Upper lobe of left lung (tissue), 6 donors: ENCODE results near the gene MARS1. TPM values are rescaled to one million over a fixed set of nuclear protein-coding genes. Genes with fewer than 3 reads are reported as not detected.

Source experiments
- ATAC-seq, 2 donors: fragments of 200-7000 bp; cut with Tn5 transposase; one replicate each; pipeline ENCODE4 v1.9.1; 2022; ENCODE audit warnings: mild to moderate bottlenecking in 2 of 2, moderate library complexity in 2 of 2; ENCODE audit not compliant: low FRiP score in 2 of 2
- DNase-seq, 2 donors: peaks; one replicate each; pipeline ENCODE4 v3.0.0-alpha.2; 2019 to 2020
- H3K27ac ChIP-seq, 4 donors: fragments of 200-600 bp; sonication (generic); one replicate each; pipeline ENCODE4 v1.5.1; 2016 to 2019
- H3K27me3 ChIP-seq, 4 donors: fragments of 200-600 bp; sonication (generic); one replicate each; pipeline ENCODE4 v1.5.1; 2017 to 2019
- H3K36me3 ChIP-seq, 4 donors: fragments of 200-600 bp; sonication (generic); one replicate each; pipeline ENCODE4 v1.5.1; 2016 to 2019
- H3K4me1 ChIP-seq, 4 donors: fragments of 200-600 bp; sonication (generic); one replicate each; pipeline ENCODE4 v1.5.1; 2018 to 2019
- H3K4me3 ChIP-seq, 4 donors: fragments of 200-600 bp; sonication (generic); one replicate each; pipeline ENCODE4 v1.5.1; 2017 to 2019; ENCODE audit warnings: mild to moderate bottlenecking in 2 of 4, moderate library complexity in 1 of 4
- H3K9me3 ChIP-seq, 4 donors: fragments of 200-600 bp; sonication (generic); one replicate each; pipeline ENCODE4 v1.5.1; 2018 to 2019
- CTCF ChIP-seq, 6 experiments: fragments of 450-650 bp in 4 of 6; fragments of 200-600 bp in 2 of 6; sonication (generic) in 2 of 6; IDR thresholded peaks; one replicate each; pipeline ENCODE4 v1.5.1; 2016 to 2019; ENCODE audit warnings: antibody characterized with exemption in 6 of 6
- EP300 ChIP-seq, 4 donors: sonication (generic); formaldehyde crosslinking; IDR thresholded peaks; one replicate each; pipeline ENCODE4 v1.5.1; 2017; ENCODE audit warnings: antibody characterized with exemption in 4 of 4, control low read depth in 2 of 4
- POLR2A ChIP-seq, 4 donors: fragments of 450-650 bp; IDR thresholded peaks; one replicate each; pipeline ENCODE4 v1.5.1; 2016 to 2017; ENCODE audit warnings: antibody characterized with exemption in 4 of 4, mild to moderate bottlenecking in 2 of 4
- POLR2AphosphoS5 ChIP-seq, 2 donors: sonication (generic); formaldehyde crosslinking; IDR thresholded peaks; one replicate each; pipeline ENCODE4 v1.5.1; 2017; ENCODE audit warnings: antibody characterized with exemption in 2 of 2
- WGBS, 2 donors: methylation state at CpG; one replicate each; pipeline ENCODE4 v1.1.5; 2017 to 2018; 5-methylcytosine and 5-hydroxymethylcytosine counted together
- total RNA-seq, 6 donors: library from RNA; depleted of rRNA in 4 of 6; stranded (reverse); fragments of >200 nt in 4 of 6; gene quantifications; one replicate each; pipeline versions ENCODE4 v1.1.0 to v1.2.1, GENCODE V29; 2016 to 2021
- donor health status: DM: no; HTN: no; CAD: no; lungs with moderate emphysema.
- donor health status: DM: no; HTN: yes; CAD: no; lungs with severe emphysema.

MARS1 gene
- total RNA-seq, 6 donors from 2014 or later: 73.9 to 189 (median 101) TPM

- peaks cover 0 to 1% (median 0%) of the 10 kb centered on the region in 4 donors for H3K4me1 ChIP-seq
- ATAC-seq: no peak
- H3K27ac ChIP-seq: no peak overlapping the region
- no peaks in the 10 kb centered on the region for H3K27me3 ChIP-seq
- H3K4me3 ChIP-seq: no peak overlapping the region
- H3K36me3 ChIP-seq: peaks cover 0 to 14% (median 0%) of the 10 kb centered on the region in 4 donors
- TF ChIP-seq CTCF (IDR thresholded peaks at IDR 0.05) (no peak), POLR2A (IDR thresholded peaks at IDR 0.05) (no peak)
- H3K9me3 ChIP-seq: no peaks in the 10 kb centered on the region
- no peak for DNase-seq
- WGBS, 2 donors: 79 to 85% methylated on average over 11 of the region's 11 CpGs
These were observed 20.0 kb upstream of the MARS1 start for GRCh38 chr12:57467915-57468314.

GRCh38 chr12:57469296-57470164, 18.3 kb upstream of the MARS1 start:
- H3K27ac ChIP-seq: no peak overlapping the region
- H3K27me3 ChIP-seq: peaks cover 0 to 3% (median 0%) of the 10 kb centered on the region in 4 donors
- H3K4me1 ChIP-seq: peaks cover 0 to 2% (median under 1%) of the 10 kb centered on the region in 4 donors
- DNase-seq: no peak
- H3K9me3 ChIP-seq: no peaks in the 10 kb centered on the region
- H3K4me3 ChIP-seq: no peak overlapping the region
- 74 to 84% methylated on average over 10 of the region's 10 CpGs for WGBS, 2 donors
- ATAC-seq: no peak
- H3K36me3 ChIP-seq: peaks cover 0 to 14% (median 0%) of the 10 kb centered on the region in 4 donors
- no peak for TF ChIP-seq POLR2AphosphoS5 (IDR thresholded peaks at IDR 0.05)
- no peak for TF ChIP-seq EP300 (IDR thresholded peaks at IDR 0.05)
- no peak for TF ChIP-seq CTCF (IDR thresholded peaks at IDR 0.05)
- no peak for TF ChIP-seq POLR2A (IDR thresholded peaks at IDR 0.05)

GRCh38 chr12:57470286-57470969, 17.4 kb upstream of the MARS1 start:
- H3K4me1 ChIP-seq: peaks cover 6 to 11% (median 8%) of the 10 kb centered on the region in 4 donors
- no peak overlapping the region for H3K27ac ChIP-seq
- peaks cover 0 to 14% (median 1%) of the 10 kb centered on the region in 4 donors for H3K36me3 ChIP-seq
- DNase-seq (no peak), ATAC-seq (no peak)
- no peak overlapping the region for H3K4me3 ChIP-seq
- peaks cover 0 to 11% (median 0%) of the 10 kb centered on the region in 4 donors for H3K27me3 ChIP-seq
- TF ChIP-seq POLR2AphosphoS5 (IDR thresholded peaks at IDR 0.05): no peak
- no peak for TF ChIP-seq CTCF (IDR thresholded peaks at IDR 0.05)
- no peak for TF ChIP-seq EP300 (IDR thresholded peaks at IDR 0.05)
- TF ChIP-seq POLR2A (IDR thresholded peaks at IDR 0.05): no peak
- WGBS, 2 donors: 93 to 95% methylated on average over 8 to 14 of the region's 14 CpGs
- H3K9me3 ChIP-seq: no peaks in the 10 kb centered on the region

GRCh38 chr12:57470970-57471656, 16.8 kb upstream of the MARS1 start:
- no peaks in the 10 kb centered on the region for H3K9me3 ChIP-seq
- peaks cover 12 to 18% (median 14%) of the 10 kb centered on the region in 4 donors for H3K4me1 ChIP-seq
- ATAC-seq (peak in 1 of 2 donors; percentile 7), DNase-seq (no peak)
- WGBS, 2 donors: 60 to 80% methylated on average over 1 to 4 of the region's 4 CpGs
- TF ChIP-seq POLR2AphosphoS5 (IDR thresholded peaks at IDR 0.05): no peak
- no peak for TF ChIP-seq EP300 (IDR thresholded peaks at IDR 0.05)
- TF ChIP-seq CTCF (IDR thresholded peaks at IDR 0.05): no peak
- no peak for TF ChIP-seq POLR2A (IDR thresholded peaks at IDR 0.05)
- no peak overlapping the region for H3K27ac ChIP-seq
- no peak overlapping the region for H3K4me3 ChIP-seq
- H3K36me3 ChIP-seq: peaks cover 0 to 14% (median 1%) of the 10 kb centered on the region in 4 donors
- H3K27me3 ChIP-seq: peaks cover 0 to 18% (median 3%) of the 10 kb centered on the region in 4 donors
